Vagina (tissue), 2 donors: ENCODE data around the gene IZUMO2. TPM values are rescaled to one million over a fixed set of nuclear protein-coding genes. Genes with fewer than 3 reads are reported as not detected.

Experiments
- DNase-seq, 2 donors: peaks; one replicate each; pipeline ENCODE4 v3.0.0-alpha.2; 2017; ENCODE audit errors: extremely low spot score in 2 of 2
- H3K27ac ChIP-seq: fragments of 200-600 bp; sonication (generic); one replicate; pipeline ENCODE4 v1.5.1; 2019
- H3K27me3 ChIP-seq: fragments of 200-600 bp; sonication (generic); one replicate; pipeline ENCODE4 v1.5.1; 2019
- H3K36me3 ChIP-seq, 2 donors: fragments of 200-600 bp; sonication (generic); one replicate each; pipeline ENCODE4 v1.5.1; 2017 to 2019
- H3K4me1 ChIP-seq: fragments of 200-600 bp; sonication (generic); one replicate; pipeline ENCODE4 v1.5.1; 2019
- H3K4me3 ChIP-seq, 2 donors: fragments of 200-600 bp; sonication (generic); 1 replicate in 1 of 2; 2 replicates in 1 of 2; pipeline ENCODE4 v1.5.1; 2016 to 2019
- H3K9me3 ChIP-seq: fragments of 200-600 bp; sonication (generic); one replicate; pipeline ENCODE4 v1.5.1; 2019
- CTCF ChIP-seq, 3 experiments: fragments of 450-650 bp in 2 of 3; fragments of 200-600 bp in 1 of 3; sonication (generic) in 1 of 3; IDR thresholded peaks; one replicate each; pipeline ENCODE4 v1.5.1; 2017 to 2019; ENCODE audit warnings: antibody characterized with exemption in 3 of 3, mild to moderate bottlenecking in 2 of 3, moderate library complexity in 2 of 3
- POLR2A ChIP-seq, 2 donors: fragments of 450-650 bp; IDR thresholded peaks; one replicate each; pipeline ENCODE4 v1.6.1; 2017; ENCODE audit warnings: antibody characterized with exemption in 2 of 2, mild to moderate bottlenecking in 2 of 2, moderate library complexity in 2 of 2
- POLR2AphosphoS5 ChIP-seq, 2 donors: sonication (generic); formaldehyde crosslinking; IDR thresholded peaks; one replicate each; pipeline ENCODE4 v1.9.0; 2017; ENCODE audit warnings: antibody characterized with exemption in 2 of 2, mild to moderate bottlenecking in 2 of 2, low read depth in 1 of 2; ENCODE audit not compliant: insufficient read depth in 1 of 2
- intact Hi-C: fragments of 100-400 bp; cut with DNase I; formaldehyde crosslinking; loops from one replicate; pipeline ENCODE4 v1.15.1; 2023
- total RNA-seq: library from RNA; depleted of rRNA; stranded (reverse); fragments of >200 nt; gene quantifications from one replicate; pipeline ENCODE4 v1.2.3, GENCODE V29; 2016

IZUMO2 gene
- total RNA-seq = not detected

GRCh38 chr19:50162988-50163387 lies at the start of gene IZUMO2:
IZUMO2 (minus strand) TSS chr19:50163281; CDS start chr19:50163194, 87 bp downstream.
- DNase-seq = no peak
- no peak for TF ChIP-seq CTCF (IDR thresholded peaks at IDR 0.05)
- Histone ChIP-seq H3K36me3 (no peaks in the 10 kb centered on the region), H3K4me1 (peaks cover 4% of the 10 kb centered on the region), H3K27ac (no peak within 1 kb of the TSS), H3K4me3 (no peak within 1 kb of the TSS), H3K9me3 (no peaks in the 10 kb centered on the region), H3K27me3 (no peaks in the 10 kb centered on the region)
- intact Hi-C loops = no loop called here

- Histone ChIP-seq H3K36me3 (no peaks in the 10 kb centered on the region), H3K4me3 (no peak overlapping the region), H3K27ac (no peak overlapping the region), H3K27me3 (no peaks in the 10 kb centered on the region), H3K4me1 (peaks cover 1% of the 10 kb centered on the region), H3K9me3 (no peaks in the 10 kb centered on the region)
- no peak for DNase-seq
- intact Hi-C loops = no loop called here
- no peak for TF ChIP-seq POLR2AphosphoS5 (IDR thresholded peaks at IDR 0.05; ENCODE audit: insufficient read depth in 1 of 2, low read depth in 1 of 2)
- TF ChIP-seq CTCF (IDR thresholded peaks at IDR 0.05) = no peak
- no peak for TF ChIP-seq POLR2A (IDR thresholded peaks at IDR 0.05)
These were observed 47.3 kb upstream of the IZUMO2 start for GRCh38 chr19:50210425-50210824.

- Histone ChIP-seq H3K4me3 (no peak overlapping the region), H3K9me3 (no peaks in the 10 kb centered on the region), H3K27ac (no peak overlapping the region), H3K36me3 (no peaks in the 10 kb centered on the region), H3K4me1 (no peaks in the 10 kb centered on the region), H3K27me3 (no peaks in the 10 kb centered on the region)
- intact Hi-C loops = no loop called here
- no peak for TF ChIP-seq POLR2AphosphoS5 (IDR thresholded peaks at IDR 0.05; ENCODE audit: insufficient read depth in 1 of 2, low read depth in 1 of 2)
- no peak for DNase-seq
These were observed 46.0 kb upstream of the IZUMO2 start for GRCh38 chr19:50209131-50209530.

- intact Hi-C loops = no loop called here
- TF ChIP-seq CTCF (IDR thresholded peaks at IDR 0.05) = no peak
- TF ChIP-seq POLR2A (IDR thresholded peaks at IDR 0.05) = no peak
- TF ChIP-seq POLR2AphosphoS5 (IDR thresholded peaks at IDR 0.05; ENCODE audit: insufficient read depth in 1 of 2, low read depth in 1 of 2) = no peak
- H3K4me3 ChIP-seq = no peak overlapping the region
- H3K9me3 ChIP-seq = no peaks in the 10 kb centered on the region
- no peaks in the 10 kb centered on the region for H3K36me3 ChIP-seq
- no peaks in the 10 kb centered on the region for H3K27me3 ChIP-seq
- no peak for DNase-seq
- no peak overlapping the region for H3K27ac ChIP-seq
- peaks cover 9% of the 10 kb centered on the region for H3K4me1 ChIP-seq
These were observed 44.6 kb upstream of the IZUMO2 start for GRCh38 chr19:50207730-50208129.

- intact Hi-C loops = no loop called here
- H3K27me3 ChIP-seq = no peaks in the 10 kb centered on the region
- no peaks in the 10 kb centered on the region for H3K36me3 ChIP-seq
- H3K9me3 ChIP-seq = no peaks in the 10 kb centered on the region
- DNase-seq = no peak
- TF ChIP-seq CTCF (IDR thresholded peaks at IDR 0.05) (no peak), POLR2A (IDR thresholded peaks at IDR 0.05) (no peak), POLR2AphosphoS5 (IDR thresholded peaks at IDR 0.05; ENCODE audit: insufficient read depth in 1 of 2, low read depth in 1 of 2) (no peak)
- H3K27ac ChIP-seq = no peak overlapping the region
- H3K4me3 ChIP-seq = no peak overlapping the region
- peaks cover 9% of the 10 kb centered on the region for H3K4me1 ChIP-seq
These were observed 43.1 kb upstream of the IZUMO2 start for GRCh38 chr19:50206191-50206590.

GRCh38 chr19:50205681-50206138 lies 42.6 kb upstream of the IZUMO2 start:
- DNase-seq = no peak

More at GRCh38 chr19:50205681-50206138, 42.6 kb upstream of the IZUMO2 start:
- intact Hi-C loops = no loop called here
- Histone ChIP-seq H3K36me3 (no peaks in the 10 kb centered on the region), H3K9me3 (no peaks in the 10 kb centered on the region), H3K4me3 (peak overlapping the region in 1 of 2 donors; percentile 26), H3K27me3 (no peaks in the 10 kb centered on the region), H3K4me1 (peaks cover 9% of the 10 kb centered on the region), H3K27ac (peak overlapping the region; percentile 73)
- TF ChIP-seq POLR2A (IDR thresholded peaks at IDR 0.05) = no peak
- peak; percentile 32 to 39 for TF ChIP-seq POLR2AphosphoS5 (IDR thresholded peaks at IDR 0.05; ENCODE audit: insufficient read depth in 1 of 2, low read depth in 1 of 2)
